Left cardiac atrium (tissue), 4 donors: ENCODE data around the gene LMF2. TPM values are rescaled to one million over a fixed set of nuclear protein-coding genes. Genes with fewer than 3 reads are reported as not detected.

ENCODE experiments used
- ATAC-seq, 2 donors: fragments of 200-7000 bp; cut with Tn5 transposase; one replicate each; pipeline ENCODE4 v1.9.1; 2020; ENCODE audit warnings: mild to moderate bottlenecking in 2 of 2, moderate library complexity in 2 of 2
- DNase-seq: peaks from one replicate; pipeline ENCODE4 v3.0.0-alpha.2; 2020
- intact Hi-C, 2 donors: fragments of 100-400 bp; cut with DNase I; formaldehyde crosslinking; loops; one replicate each; pipeline versions ENCODE4 v1.14.1 to v1.15.1; 2022 to 2023
- total RNA-seq, 2 donors: library from RNA; stranded (reverse); fragmentation: NEBNext Ultra II Directional; extraction: Animal tissue kit (Norgen Biotek cat#: 25700); gene quantifications; one replicate each; pipeline ENCODE4 v1.2.1, GENCODE V29; 2021
- donor health status: DM: no; HTN: yes; CAD: no.
- donor health status: DM: no; HTN: yes; CAD: no; lungs with severe emphysema.
- donor health status: DM: yes; HTN: yes; CAD: no.
- donor health status: Dilated cardiomyopathy.

LMF2 gene
- total RNA-seq, 2 donors from 2014 or later = 35.4 to 37.6 TPM

DNA sequence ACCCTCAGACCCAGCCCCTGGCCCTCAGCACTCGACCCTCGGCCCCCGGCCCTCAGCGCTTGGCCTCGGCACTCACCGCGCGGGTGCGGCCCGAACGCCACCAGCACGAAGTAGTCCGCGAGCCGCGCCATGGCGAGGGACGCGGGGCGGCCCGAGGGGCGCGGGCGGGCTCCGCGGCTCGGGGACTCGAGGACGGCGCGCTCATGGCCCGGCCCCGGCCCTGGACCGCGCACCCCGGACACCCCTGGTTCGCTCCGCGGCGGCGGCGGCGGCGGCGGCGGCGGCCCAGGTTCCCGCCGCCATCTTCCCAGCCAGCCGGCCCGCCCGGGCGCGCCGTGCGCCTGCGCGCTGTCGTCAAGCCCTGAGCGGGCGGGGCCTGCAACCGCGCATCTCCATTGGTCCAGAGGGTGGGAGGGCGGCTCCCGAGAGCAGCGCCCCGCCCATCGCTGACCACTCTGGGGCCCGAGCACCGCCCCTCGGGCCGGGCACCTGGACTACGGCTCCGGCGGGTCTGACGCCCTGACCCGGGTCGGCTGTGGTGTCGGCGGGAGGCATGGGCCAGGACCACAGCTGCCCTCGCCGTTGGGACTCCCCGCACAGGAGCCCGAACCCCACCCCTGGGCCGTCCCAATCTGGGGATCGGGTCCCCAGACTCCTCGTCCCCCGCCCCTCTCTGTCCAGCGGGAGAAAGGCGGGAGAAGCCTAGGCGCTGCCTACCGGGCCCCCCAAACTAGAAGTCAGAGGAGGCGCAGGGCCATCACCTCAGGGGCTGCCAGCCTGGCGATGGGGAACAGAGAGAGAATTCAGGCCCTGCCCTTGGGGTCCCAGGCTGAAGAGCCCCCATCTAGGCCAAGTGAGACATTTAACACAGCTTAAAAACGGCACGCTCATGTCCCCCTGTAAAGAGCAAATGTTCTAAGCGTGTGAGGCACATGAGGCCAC, 32.5 kb downstream of the LMF2 start, which contains the start of gene SBF1:
Gene SBF1, minus strand, starts transcription at position 326 of the 942 bp plus-strand sequence. Its CDS starts 195 bp downstream, at position 131.
- intact Hi-C loops = no loop called here
- ATAC-seq (peak; percentile 97 to 98), DNase-seq (peak; percentile 94)

DNA sequence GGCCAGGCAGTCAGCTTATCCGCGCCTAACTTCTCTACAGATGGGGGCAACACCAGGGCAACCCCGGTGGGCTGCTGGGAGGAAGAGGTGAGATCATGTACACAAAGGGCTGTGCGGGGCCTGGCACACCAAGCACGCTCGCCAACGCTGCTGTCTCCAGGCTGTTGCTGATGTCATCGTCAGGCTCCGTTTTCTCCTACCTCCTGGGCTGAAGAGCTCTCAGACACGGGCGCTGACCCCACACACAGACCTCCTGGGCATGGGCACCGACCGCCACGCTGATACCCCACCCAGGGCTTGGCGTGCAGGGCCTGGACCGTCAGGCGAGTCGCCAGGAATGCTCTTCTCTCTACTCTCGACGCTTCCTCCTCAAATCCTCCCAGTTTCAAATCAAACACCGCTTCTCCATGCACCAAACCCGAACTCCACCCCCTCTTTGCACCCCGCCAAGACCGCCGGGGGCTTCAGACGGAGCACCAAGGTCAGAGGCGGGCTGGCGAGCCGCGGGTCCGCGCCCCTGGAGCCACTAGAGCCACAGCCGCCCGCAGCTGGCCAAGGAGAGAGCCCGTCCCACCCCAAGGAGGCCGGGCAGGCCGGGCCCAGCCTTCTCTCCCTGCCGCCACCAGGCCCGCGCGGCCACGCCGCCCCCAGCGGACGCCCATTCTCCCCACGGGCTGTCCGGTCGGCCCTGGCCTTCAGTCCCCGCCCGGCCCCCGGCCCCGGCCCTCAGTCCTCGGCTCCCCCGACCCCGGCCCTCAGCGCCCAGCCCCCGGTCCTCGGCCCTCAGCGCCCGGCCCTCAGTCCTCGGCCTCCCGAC, 33.4 kb downstream of the LMF2 start:
- intact Hi-C loops = no loop called here
- peak; percentile 42 to 43 for ATAC-seq
- DNase-seq = no peak

DNA sequence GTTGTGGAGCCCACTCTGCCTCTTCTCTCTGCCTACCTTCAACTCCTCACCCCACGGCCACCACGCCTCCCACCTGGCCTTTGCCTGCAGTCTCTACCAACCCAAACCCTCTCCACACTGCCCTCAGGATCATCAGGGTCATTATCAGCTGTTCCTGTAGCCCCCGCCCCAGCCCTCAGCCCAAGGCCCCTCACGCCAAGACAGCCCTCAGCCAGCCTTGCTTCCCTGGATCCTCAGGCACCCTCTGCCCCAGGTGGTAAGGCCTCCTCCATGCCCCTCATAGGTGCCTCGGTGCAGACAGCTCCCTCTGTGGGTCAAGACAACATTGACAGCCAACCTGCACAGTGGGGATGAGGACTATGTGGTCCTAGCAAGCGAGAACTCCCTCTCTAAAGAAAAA, 34.4 kb downstream of the LMF2 start:
- no peak for ATAC-seq
- DNase-seq = no peak
- intact Hi-C loops = no loop called here

DNA sequence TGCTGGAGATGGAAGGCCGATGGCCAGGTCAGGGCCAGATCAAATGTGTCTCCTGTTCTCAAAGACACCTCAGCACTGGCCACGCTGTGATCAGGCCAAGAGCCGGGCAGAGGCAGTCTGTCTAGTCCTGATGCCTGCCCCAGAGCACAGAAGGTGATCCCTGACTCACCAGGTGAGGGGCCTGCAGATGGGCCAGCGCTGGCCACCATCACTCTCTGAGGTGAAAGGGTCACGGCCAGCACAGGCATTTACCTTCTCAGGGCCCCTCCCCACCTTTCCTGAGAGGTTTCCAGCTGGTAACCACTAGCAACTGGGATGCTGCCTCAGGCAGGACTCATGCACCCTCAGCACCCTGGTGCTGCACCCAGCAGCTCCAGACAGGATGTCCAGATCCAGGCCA, 35.5 kb downstream of the LMF2 start:
- intact Hi-C loops = no loop called here
- ATAC-seq (no peak), DNase-seq (no peak)

DNA sequence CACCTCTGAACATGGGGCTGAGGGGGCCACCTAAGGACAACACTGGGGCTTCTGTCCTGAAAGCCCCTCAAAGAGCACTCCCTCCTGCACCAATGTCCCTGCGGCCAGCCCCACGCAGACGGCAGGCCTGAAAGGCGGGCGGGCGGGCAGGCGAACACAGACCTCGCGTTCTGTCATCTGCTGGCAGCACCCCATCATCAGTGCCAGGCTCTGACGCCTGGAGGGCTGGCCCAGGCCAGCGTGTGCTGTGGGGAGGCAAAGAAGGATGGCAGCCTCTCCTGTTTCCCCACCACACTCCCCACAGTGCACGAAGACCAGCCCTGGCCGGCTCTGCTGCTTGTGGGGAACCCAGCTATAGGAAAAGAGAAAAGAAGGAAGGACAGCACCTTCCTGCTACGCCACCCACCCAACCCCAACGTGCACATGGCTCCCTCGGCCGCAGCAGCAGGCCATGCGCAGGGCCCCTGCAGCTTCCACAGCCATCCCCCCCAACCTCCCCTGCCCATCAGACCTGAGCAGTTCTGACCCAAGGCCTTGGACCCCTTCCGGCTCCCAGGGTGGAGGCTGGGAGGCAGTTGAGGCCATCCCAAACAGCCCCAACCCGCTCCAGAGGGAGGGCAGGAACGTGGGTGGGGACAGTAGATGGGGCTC, 36.2 kb downstream of the LMF2 start:
- intact Hi-C loops = no loop called here
- DNase-seq = no peak
- no peak for ATAC-seq

DNA sequence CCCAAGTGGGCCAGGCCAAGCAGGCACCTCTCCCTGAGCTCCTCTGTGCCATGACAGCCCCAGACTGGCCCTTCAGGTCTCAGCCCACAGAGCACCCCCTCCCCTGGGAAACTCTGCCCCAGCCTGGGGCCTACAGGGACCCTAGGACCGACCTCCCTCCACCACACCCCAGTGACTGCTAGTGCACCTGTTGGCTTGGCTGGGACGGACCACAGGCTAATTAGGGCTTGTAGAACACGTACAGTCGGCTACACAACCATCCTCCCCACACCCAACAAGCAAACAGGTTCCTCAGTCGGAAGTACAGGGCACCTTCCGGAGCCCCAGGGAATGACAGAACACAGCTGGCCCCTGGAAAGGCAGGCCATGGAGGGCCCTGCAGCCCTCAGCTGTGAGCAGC, 37.0 kb downstream of the LMF2 start:
- ATAC-seq = no peak
- intact Hi-C loops = no loop called here
- DNase-seq = no peak

DNA sequence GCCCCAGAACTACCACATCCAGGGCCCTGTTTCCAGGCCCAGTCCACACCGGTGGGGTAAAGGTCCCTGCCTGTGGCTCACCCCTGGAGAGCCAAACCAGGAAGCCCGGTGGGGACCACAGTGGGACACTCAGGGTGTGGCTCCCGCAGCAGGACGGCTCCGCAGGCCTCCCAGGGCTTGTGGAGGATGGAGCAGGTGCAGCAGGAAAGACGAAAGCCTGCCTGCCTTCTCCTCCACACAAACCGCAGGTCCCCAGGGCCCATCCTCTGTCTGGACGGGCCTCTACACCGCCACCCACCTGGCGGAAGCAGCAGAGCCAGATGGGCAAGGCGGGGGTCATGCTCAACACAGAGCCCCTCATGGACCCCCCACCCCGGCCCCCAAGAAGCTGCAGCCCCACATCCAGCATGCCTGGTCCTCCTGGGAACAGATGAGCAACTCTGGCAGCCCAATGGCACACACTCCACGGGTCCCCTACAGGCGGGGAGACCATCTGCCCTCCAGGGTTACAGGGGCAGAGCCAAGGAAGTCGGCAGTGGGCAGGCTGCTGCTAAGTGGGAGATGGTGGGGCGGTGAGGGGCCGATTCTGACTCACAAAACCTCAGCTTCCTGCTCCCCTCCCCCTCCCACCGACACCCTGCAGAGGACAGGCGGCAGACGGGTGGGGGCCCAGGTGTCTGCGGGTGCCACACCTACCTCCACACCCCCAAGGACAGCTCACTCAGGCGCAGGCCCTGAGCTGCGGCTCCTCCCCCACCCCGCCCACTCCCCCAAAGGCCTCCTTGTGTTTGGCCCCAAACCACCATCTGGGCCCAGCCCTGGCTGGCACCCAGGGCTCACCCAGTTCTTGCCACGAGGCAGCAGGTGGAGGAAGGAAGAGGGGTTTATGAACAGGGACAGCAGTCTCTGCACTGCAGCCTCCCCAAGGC, 37.9 kb downstream of the LMF2 start:
- ATAC-seq (peak; percentile 43 to 56), DNase-seq (peak; percentile 74)
- intact Hi-C loops = no loop called here

DNA sequence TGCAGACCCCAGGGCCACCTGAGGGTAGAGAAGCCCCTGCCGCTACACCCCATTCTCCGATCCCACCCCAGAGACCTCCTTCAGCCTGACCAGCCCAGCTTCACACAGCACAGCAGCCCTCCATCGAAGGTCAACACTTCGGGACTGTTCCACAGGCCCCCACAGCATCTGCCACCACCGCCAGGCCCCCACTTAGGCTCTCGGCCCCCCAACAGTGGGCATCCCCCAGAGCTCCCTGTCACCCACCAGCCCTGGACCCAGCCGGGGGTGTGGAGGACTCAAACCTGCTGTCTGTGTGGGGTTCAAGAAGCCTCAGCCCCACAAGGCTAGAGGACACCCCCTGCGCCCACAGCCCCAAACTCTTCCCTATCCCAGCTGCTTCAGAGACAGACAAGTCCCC, 38.9 kb downstream of the LMF2 start:
- no peak for DNase-seq
- ATAC-seq = no peak
- intact Hi-C loops = no loop called here

DNA sequence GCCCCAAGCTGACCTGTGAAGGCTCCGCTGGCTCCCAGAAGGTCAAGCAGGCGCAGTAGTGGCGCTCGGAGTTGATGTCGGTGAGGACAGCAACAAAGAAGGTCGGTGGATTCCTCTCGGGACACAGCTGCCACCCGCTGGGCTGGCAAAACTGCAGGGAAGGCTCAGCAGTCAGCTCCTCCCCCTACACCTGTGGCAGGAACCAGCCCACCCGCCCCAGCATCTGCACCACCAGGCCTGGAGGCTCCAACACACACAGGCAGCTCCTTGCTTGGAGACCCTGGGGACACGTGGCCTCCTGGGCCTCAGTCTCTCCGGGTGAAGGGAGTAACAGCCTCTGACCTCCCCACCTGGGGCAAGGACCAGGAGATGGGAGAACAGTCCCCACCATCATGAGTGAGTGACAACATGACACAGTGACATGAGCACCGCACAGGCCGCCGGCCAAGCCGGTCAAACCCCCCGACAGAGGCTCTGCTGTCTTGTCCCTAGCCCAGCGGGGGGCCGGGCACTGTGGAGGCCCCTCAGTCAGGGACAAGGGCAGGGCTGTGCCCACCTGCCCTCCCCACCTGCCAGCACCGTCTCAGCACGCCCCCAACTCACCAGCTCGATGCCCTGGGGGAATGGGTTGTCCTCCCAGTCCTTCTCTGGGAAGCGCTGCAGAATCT, 39.6 kb downstream of the LMF2 start:
- ATAC-seq = no peak
- intact Hi-C loops = no loop called here

DNA sequence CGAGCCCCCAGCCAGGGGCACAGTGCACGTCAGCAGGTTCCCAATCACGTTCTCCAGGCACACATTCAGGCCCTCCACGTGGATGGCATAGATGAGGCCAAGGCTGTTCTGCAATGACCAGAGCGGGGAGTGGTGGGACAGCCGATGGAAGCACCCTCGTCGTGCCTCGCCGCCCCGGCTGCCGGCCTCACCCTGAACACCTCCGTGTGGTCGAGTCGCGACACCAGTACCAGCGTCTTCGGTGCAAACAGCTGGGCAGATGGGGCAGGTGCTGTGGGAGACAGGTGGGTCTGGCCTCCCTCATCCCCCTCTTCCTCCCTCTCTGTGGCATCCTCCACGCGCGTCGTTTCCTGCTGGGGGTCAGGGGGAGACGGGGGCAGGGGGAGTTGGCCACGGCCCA, 40.2 kb downstream of the LMF2 start:
- DNase-seq (no peak), ATAC-seq (no peak)
- intact Hi-C loops = no loop called here

More for the DNA sequence above, 39.6 kb downstream of the LMF2 start:
- DNase-seq = no peak

DNA sequence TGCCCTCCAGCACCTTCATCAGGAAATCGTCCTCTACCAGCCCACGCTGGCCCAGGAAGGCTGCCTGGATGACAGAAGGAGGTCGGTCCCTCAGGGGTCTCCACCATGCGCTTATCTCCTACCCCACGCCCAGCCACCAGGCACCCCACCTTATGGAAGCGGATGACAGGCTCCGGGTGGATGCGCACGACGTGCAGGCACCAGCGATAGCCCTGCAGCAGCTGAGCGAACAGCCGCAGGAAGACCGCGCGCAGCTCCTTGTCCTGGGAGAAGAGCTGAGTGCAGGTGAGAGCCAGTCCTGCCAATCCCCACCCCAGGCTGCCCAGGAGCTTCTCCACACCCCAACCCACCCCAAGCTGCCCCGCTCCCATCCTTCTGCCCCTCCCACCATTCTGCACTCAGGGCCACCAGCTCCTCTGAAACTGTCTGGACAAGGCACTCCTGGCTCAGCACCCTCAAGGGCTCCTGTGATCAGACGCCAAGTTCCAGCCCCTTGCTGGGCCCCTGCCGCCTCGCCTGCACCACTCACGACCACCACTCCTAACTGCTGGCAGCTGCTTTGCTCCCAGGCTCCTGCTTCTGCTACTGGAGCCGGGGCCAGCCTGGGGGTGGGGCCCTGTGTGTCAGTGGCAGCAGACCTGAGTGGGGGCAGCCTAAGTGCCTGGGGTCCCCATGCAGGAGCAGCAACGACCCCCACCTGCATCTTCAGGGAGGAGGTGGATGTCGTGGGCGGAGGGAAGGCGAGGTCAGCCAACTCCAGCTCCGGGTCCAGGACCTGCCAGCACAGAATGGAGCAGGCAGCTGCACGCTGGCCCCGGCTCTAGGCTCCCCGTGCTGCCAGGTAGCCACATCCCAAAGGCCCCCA, 42.2 kb downstream of the LMF2 start:
- no peak for DNase-seq
- intact Hi-C loops = no loop called here

DNA sequence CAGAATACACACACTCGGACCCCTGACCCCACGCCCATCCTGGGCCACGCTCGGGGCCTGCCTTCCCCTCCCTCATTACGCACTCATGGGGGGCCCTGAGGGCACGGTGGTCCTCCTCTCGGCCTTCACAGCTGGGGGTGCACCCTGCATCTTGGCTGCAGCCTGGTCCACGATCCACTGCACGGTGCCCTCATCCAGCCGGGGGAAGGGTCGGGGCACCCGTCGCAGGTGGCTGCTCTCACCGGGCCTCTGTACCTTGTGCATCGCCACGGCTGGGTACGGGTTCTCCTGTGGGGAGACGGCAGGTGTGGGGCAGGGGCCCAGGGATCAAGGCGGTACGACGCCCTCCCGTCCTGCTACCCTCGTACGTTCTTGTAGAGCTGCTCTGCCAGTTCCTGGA, 43.1 kb downstream of the LMF2 start:
- ATAC-seq (no peak), DNase-seq (no peak)
- intact Hi-C loops = no loop called here

More for the DNA sequence above, 42.2 kb downstream of the LMF2 start:
- ATAC-seq = no peak

DNA sequence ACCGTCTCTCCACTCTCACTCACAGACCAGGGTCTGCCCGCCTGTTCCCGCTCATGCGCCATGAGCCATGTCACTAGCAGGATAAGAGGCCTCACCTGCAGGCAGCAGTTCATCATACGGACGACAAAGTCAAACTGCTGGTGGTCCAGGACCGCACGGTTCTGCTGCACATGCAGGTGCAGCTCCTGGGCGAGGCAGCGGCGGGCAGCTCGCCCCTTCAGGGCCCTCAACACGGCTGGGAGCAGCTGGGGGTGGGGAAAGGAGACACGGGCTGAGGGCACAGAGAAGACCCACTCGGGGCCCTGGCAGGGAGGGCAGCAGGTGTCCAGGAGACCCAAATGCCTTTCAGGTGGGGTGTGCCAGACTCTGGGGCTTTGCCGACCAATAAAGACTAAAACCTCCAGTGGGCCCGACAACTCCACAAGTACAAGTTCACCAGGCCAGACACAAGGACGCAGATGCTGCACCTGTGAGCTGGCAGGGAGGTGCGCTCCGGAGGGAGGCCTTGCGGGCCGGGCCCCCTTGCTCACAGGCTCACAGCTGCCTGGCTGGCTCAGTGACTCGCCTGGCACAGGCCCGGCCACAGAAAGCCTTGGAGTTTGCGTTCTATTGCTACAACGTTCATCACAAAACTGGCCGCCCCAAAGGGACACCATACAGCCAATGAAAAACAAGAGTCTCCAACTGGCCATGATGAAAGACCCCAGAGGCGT, 44.2 kb downstream of the LMF2 start:
- DNase-seq (no peak), ATAC-seq (no peak)
- intact Hi-C loops = no loop called here

DNA sequence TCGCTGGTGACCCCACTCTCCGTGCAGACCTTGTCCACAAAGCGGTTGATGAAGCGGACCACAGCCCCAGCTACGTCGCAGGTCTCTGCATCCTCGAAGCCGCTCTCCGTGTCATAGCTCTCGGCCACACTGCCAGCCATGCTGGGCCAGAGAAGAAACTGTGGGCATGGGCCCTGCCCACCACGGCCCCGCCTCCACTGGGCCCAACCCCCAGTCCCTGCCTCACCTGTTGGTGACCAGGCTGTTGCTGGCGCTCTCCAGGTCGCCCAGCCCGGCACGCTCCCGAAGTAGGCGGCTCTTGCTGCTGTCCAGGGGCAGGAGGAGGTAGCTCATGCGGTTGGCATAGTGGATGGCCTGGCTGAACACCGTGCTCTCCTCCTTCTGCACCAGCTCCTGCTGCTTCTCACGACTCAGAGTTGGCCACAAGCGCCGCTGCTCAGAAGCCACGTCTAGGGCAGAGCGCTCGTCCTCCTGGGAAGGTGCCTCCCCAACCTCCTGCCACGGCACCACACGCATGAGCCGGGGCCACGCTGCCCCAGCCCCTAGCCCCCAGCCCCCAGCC, 45.4 kb downstream of the LMF2 start:
- DNase-seq (no peak), ATAC-seq (no peak)
- intact Hi-C loops = no loop called here

DNA sequence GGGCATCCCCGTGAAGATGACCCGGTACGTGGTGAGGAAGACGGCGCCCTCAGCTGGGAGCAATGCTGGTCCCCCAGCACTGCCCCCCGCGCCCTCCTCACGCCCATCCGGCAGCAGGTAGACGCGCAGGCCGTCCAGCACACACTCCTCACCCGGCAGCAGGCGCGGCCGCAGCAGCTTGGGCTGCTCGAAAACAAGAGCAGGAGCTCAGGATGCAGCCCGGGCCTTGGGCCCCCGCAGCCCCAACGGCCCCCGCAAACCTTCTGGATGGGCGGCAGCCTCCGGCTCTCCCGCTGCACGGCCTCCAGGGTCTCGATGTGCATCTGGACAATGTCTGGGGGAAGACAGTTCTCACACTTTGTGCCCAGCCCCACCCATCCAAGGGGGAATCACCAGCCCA, 46.0 kb downstream of the LMF2 start:
- intact Hi-C loops = no loop called here
- ATAC-seq (no peak), DNase-seq (no peak)

DNA sequence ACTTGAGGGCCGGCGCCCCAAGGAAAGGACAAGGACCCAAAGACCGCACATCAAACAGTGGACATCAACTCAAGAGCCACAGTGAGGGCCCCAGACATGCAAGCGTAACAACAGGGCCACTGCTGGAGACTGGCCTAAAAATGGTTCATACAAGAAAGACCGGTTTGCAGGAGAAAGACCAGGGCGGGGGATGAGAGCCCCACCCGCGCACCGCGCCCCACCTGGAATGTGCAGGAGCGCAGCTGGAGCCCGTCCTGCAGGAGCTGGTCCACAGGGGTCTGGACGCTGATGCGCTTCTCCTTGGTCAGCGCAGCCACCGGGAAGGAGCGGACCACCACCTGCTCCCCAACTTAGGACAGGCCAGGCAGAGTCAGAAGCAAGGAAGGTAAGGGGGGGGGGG, 46.6 kb downstream of the LMF2 start:
- ATAC-seq = no peak
- intact Hi-C loops = no loop called here
- no peak for DNase-seq
